SH-SY5Y (cell line): Measurements from ENCODE around the gene ITPK1.

Source experiments
- GATA2 ChIP-seq: IDR thresholded peaks from 2 replicates; pipeline ENCODE4 v1.6.1; 2011; ENCODE audit warnings: mild to moderate bottlenecking, low read depth, low read length
- GATA3 ChIP-seq: IDR thresholded peaks from 2 replicates; pipeline ENCODE4 v1.6.1; 2011; ENCODE audit warnings: low read depth, mild to moderate bottlenecking, low read length, moderate library complexity

DNA sequence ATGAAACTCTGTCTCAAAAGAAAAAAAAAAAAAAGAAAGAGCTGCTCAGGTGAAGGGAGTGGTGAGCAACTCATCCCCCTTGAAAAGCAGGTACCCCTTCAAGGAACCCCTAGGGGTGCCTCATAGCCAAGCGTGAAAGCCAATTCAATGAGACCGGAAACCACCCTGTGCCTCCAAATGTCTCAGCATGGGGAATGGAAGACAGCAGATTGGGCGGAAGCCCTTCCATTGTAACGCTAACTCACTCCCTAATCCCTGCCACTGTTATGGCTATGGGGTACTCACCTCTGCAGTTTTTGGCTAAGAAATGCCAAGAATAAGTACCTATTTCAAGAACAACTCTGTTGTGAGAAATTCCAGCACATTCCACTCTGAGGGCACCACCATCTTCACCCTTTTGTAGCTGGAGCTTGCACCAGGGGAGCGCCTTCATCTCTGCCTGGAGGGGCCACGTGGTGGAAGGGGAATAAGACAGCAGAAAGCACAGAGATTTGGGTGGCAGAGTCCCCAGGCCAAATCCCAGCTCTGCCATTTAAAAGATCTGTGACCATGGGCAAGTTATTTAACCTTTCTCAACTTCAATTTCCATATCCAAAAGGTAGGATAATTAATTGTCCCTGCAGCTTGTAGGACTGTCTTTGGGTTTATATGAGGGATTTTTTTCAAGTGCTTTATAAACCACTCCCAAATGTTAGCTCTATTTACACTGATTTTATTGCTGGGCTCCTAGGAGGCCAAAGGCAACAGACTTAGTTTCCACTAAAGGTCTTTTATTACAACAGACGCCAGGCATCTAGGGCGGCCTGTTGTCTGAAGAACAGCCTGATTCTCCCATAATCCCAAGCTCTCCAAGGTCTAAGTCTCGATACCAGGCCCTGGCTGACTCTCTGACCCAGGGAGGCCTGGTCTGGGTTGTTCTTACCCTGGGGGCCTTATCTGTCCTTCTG, 63.9 kb downstream of the ITPK1 start:
- no peak for TF ChIP-seq GATA3
- TF ChIP-seq GATA2 = no peak
